ENCODE results near the gene SRRM1.
"Not testable (repeated sequence)": the region's sequence is repeated elsewhere in the genome, so short reads cannot be mapped to it uniquely, and the experiment has no call there.

The SRRM1 gene

GRCh38 chr1:24722073-24723035 is 79.3 kb downstream of the SRRM1 start:
- DNase-seq, result not testable (repeated sequence)

Measured in activated effector memory CD4-positive, alpha-beta T cell treated with anti-CD3 and anti-CD28 coated beads, Interleukin-2, amount 50 U/mL, for 16 hours (primary cell).